ENCODE measurements around the gene AKAP12.
A peak's percentile ranks its signal among the peaks of the same experiment; 100 is the strongest.

AKAP12 gene

DNA sequence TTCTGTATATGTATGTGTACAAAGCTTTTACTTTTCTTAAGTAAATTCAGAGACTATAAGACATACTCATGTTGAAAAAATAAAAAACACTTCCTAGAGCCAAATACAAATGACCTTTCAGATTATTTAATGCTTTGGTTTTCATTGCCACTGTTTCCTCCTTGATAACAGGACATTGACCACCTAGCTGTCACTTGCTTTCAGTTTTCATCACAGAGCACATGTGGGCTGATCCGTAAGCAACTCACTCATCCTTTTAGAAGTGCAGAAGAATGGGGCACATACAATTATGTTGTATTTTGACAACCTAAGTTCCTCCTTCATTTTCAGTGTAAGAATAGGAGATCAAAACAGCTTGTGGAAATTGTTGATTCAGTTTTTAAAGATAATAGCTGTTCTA is 145.4 kb downstream of the AKAP12 start:
- no peak for DNase-seq

DNA sequence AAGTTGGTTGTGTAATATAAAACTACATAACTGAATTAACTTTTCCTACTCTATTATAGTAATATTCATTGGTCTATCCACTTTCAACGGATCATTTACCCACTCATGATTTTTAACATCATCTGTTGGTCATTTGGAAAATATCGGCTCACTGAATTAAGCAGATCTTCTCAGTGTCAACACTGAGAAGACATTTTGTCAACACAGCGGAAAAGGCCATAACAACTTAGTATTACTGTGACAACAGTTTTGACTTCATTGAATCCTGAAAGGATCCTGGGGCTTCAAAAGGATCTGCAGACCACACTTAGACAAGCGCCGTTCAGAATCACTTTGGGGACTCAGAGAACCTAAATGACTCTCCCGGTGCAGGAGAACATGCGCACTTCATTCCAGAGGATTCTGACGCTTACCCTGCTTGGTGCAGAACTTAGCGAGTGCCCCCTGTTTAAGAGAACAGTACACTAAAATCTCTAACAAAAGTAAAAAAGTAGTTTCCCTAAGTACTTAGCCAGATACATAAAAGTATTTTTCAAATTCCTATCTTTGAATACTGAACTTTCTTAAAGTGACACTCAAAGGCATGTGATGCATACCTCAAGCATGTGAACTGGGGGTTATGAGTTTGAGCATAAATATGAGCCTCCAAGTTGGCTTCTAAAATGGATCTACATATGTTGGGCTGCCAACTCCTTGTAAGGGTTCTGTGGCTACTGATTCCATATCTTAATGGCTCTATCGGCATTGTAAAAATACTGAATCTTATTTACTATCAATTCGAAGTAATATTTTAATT is 147.6 kb downstream of the AKAP12 start:
- DNase-seq, result no peak

- DNase-seq, result no peak
Observed at GRCh38 chr6:151388236-151388635, 148.5 kb downstream of the AKAP12 start.

DNA sequence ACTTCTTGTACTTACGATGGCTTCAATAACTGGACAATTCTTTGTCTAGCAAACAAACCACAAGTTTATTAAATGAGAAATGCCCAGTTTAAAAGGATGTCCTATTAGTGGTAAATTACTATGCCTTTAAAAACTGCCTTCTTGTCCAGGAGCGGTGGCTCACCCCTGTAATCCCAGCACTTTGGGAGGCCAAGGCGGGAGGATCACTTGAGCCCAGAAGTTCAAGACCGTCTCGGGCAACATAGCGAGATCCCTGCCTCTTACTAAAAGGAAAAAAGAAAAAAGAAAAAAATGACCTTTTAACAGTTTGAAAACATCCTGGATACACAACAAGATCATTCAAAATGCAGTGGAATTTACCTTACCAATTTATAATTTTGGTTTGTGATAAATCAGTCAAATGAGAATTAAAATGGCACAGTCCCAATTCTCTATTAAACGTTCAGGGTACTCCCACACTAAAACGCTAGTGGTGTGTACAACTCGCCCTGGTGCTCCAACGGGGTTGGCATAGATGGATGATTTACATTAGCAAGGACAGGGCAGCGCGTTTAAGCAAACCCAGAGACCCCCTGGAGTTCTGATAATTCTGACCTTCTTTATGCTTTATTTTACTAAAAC is 149.3 kb downstream of the AKAP12 start:
- DNase-seq, result no peak

DNA sequence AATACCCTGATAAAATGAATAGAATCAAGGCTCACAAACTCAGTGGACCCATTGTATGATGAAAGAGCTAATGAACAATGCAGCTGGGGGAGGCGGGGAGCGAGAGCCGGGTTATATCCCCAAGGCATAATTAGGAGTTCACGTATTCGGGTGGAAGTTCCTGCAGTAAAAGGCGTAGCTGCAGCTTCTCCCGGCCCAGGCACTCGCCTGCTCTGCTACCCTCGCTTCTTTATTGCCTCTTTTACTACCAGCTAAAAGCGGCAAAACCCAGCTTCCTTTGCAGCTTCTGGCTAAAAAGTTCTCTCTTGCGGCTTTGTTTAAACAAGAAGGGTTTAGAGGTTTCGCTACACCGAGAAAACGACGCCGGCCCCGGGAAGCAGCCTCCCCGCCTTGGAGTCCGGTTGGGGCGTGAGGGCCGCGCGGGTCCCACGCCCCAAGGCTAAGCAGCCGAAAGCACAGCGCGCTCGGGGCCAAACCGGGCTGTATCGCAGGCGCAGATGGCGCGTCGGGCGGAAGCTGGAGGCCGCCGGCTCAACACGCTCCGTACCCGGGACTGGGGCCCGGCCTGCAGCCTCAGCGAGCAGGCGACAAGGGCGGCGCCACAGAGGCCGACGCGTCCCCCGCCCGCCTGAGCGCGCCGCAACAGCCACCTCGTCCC is 150.0 kb downstream of the AKAP12 start:
- DNase-seq, result peak; percentile 54

DNA sequence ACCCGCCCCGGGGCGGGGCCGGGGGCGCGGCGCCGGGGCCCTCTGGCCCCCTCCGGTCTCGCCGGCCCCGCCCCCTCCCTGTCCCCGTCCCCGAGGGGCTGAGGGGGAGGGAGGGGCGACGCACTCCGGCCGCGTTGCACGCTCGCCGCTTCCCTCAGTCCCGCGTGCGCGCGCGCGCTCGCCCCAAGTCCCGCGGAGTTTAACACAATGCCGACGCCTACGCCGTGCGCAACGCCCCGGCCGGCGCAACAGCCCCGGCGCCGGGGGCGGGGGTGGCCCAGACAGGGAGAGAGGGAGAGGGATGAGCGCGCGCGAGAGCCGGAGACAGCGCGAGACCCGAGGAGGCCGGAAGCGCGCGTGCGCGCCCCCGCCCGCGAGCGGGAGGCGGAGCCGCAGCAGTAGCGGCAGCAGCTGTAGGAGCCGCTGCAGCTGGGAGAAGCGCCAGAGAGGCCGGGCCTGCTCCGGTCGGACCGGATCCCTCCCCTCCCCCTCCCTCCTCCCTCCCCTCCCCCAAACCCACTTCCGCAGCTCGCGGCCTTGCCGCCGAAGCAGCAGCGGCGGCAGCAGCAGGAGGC is 150.6 kb downstream of the AKAP12 start:
- peak; percentile 98 for DNase-seq

DNA sequence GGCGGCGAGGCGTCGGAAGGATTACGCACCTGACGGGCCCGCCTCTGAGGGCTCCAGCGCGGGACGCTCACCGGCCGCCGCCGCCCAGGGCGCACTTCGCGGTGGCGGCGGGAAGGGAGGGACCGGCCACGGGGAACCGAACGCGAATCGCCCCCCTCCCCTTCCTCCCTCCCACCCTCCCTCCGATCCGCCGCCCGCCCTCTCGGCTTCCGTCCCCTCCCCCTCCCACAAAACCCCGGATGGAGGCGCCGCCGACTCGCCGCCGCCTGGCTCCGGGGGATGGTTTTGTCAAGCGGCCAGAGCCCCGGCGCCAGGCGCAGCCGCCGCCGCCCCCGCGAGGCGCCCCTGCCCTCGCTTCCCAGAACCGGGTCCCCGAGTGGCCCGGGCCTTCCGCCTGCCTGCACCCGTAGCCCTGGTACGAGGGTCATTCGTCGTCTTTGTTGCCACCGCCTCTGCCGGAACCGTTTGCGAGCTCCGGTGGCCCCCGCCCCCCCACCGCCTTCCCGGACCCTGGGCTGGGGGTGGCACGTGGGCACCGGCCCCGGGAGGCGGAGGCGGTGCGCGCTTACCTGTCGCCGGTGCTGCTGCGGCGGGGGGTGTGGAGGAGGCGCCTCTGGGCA is 151.2 kb downstream of the AKAP12 start:
- DNase-seq, result peak; percentile 72

- DNase-seq, result peak; percentile 61
Observed at GRCh38 chr6:151391471-151392413, 152.0 kb downstream of the AKAP12 start, which contains the start of gene ZBTB2. Gene ZBTB2, minus strand, starts transcription at chr6:151391559. Its CDS starts 17,922 bp downstream, at chr6:151373637.

- no peak for DNase-seq
Observed at GRCh38 chr6:151392427-151392826, 152.7 kb downstream of the AKAP12 start.

GRCh38 chr6:151393410-151393809 is 153.6 kb downstream of the AKAP12 start:
- no peak for DNase-seq

DNA sequence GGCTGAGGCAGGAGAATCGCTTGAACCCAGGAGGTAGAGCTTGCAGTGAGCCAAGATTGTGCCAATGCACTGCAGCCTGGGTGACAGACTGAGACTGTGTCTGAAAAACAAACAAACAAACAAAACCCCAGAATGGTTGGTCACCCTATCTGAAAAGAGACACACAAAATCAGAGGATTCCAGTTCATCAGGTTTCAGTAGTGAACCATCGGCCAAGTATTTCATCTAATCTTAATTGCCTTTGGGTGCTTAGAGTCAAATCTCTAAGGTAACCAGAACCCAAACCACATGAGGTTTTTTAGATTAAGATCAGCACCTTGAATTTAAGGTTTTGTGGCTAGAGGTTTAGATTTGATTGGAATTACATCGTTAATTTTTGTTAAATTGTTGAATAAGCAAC is 159.9 kb downstream of the AKAP12 start:
- no peak for DNase-seq

GRCh38 chr6:151400473-151400872 is 160.7 kb downstream of the AKAP12 start:
- no peak for DNase-seq

DNA sequence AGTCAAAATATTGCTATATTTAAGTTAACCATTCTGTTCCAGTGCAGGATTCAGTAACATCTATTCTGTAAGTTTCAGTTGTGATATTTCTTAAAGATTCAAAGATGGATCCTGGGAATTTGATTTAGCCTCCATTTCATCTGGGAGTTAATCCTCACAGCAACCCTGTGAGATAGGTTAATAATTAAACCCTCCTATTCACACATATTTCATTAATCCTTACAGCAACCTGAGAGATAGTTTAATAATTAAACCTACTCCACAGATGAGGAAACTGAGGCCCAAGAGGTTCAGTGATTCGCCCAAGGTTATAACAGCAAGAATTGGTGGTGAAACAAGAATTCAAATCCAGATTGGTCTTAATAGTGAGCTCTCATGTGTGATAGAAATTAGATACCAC is 162.5 kb downstream of the AKAP12 start:
- no peak for DNase-seq

DNA sequence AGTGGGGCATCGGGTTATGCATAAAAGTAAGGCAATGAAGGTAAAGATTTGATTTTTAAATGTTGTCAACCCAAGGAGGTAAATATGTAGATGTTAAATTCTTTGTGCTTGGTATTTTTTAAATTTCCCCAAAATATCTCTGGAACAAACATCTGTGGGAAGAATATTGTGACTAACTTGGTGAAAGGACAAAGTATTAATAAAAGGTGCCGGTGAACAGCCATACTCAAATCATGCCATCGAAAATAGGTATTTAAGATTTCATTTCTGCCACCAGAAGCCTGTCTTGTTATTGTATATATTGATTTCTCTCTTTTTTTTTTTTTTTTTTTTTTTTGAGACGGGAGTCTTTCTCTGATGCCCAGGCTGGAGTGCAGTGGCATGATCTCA is 164.1 kb downstream of the AKAP12 start:
- DNase-seq, result no peak
